GM18867 (cell line): ENCODE measurements around the gene KREMEN2.

Source experiments
- ATAC-seq: cut with Tn5 transposase; IDR thresholded peaks from one replicate; pipeline ENCODE4 v1.9.1; 2021; ENCODE audit warnings: mild to moderate bottlenecking, moderate library complexity; ENCODE audit not compliant: unreplicated experiment

Gene KREMEN2

GRCh38 chr16:2964475-2965336, 631 bp downstream of the KREMEN2 start:
- no peak for ATAC-seq

DNA sequence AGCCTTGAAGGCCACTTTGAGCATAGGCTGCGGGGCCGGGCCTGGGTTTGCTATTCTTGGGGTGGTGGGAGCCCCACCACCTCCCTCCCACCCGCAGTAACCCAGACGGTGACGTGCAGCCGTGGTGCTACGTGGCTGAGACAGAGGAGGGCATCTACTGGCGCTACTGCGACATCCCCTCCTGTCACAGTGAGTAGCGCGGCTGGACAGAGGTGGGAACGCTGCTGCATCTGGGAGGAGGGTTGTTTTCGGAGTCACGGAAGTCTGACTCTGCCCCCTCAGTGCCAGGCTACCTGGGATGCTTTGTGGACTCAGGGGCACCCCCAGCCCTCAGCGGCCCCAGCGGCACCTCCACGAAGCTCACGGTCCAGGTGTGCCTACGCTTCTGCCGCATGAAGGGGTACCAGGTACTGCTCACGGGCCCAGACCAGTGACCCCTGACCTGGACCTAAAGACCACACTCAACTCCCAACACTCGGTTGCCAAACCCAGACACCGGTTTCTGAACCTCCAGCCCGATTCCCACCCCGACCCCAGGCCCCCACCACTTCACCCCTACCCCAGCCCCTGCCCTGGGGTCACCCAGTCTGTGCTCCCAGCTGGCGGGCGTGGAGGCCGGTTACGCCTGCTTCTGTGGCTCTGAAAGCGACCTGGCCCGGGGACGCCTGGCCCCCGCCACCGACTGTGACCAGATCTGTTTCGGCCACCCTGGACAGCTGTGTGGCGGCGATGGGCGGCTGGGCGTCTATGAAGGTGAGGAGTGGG, 2.1 kb downstream of the KREMEN2 start:
- no peak for ATAC-seq

GRCh38 chr16:2966808-2967191, 2.7 kb downstream of the KREMEN2 start:
- no peak for ATAC-seq

DNA sequence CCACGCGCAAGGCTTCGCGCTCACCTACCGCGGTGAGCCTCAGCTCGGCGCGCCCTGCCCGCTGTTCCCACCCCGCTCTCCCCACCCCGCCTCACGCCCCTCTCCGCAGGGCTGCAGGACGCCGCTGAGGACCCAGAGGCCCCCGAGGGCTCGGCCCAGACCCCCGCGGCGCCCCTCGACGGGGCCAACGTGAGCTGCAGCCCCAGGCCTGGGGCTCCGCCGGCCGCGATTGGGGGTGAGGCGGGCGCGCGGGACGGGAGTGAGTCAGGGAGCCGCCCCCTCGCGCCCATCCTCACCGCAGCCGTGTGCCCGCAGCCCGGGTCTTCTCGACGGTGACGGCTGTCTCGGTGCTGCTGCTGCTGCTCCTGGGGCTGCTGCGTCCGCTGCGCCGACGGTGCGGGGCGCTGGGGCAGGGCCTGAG, 3.1 kb downstream of the KREMEN2 start:
- ATAC-seq = no peak

GRCh38 chr16:2967721-2968161, 3.7 kb downstream of the KREMEN2 start:
- no peak for ATAC-seq

- no peak for ATAC-seq
Observed at GRCh38 chr16:2968368-2968737, 4.3 kb downstream of the KREMEN2 start.

- ATAC-seq = peak; percentile 66
Observed at GRCh38 chr16:2968738-2969544, 4.9 kb downstream of the KREMEN2 start, which contains the start of gene PAQR4. Gene PAQR4, plus strand, starts transcription at chr16:2969348. Its CDS starts 327 bp downstream, at chr16:2969675.

GRCh38 chr16:2969545-2970521, 5.8 kb downstream of the KREMEN2 start:
- ATAC-seq = peak; percentile 39

GRCh38 chr16:2970563-2970962, 6.5 kb downstream of the KREMEN2 start:
- no peak for ATAC-seq

DNA sequence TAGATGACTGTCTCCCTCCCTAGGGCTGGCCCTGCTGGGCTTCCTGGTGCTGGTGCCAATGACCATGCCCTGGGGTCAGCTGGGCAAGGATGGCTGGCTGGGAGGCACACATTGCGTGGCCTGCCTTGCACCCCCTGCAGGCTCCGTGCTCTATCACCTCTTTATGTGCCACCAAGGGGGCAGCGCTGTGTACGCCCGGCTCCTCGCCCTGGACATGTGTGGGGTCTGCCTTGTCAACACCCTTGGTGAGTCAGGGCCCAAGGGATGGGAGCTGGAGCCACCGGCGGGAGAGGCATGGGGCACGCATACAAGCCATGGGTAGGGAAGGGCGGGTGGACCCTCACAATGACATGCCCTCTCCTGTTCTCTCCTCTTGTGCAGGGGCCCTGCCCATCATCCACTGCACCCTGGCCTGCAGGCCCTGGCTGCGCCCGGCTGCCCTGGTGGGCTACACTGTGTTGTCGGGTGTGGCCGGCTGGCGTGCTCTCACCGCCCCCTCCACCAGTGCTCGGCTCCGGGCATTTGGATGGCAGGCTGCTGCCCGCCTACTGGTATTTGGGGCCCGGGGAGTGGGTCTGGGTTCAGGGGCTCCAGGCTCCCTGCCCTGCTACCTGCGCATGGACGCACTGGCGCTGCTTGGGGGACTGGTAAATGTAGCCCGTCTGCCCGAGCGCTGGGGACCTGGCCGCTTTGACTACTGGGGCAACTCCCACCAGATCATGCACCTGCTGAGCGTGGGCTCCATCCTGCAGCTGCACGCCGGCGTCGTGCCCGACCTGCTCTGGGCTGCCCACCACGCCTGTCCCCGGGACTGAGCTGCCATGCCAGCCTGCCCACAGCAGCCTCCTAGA, 7.3 kb downstream of the KREMEN2 start:
- no peak for ATAC-seq

DNA sequence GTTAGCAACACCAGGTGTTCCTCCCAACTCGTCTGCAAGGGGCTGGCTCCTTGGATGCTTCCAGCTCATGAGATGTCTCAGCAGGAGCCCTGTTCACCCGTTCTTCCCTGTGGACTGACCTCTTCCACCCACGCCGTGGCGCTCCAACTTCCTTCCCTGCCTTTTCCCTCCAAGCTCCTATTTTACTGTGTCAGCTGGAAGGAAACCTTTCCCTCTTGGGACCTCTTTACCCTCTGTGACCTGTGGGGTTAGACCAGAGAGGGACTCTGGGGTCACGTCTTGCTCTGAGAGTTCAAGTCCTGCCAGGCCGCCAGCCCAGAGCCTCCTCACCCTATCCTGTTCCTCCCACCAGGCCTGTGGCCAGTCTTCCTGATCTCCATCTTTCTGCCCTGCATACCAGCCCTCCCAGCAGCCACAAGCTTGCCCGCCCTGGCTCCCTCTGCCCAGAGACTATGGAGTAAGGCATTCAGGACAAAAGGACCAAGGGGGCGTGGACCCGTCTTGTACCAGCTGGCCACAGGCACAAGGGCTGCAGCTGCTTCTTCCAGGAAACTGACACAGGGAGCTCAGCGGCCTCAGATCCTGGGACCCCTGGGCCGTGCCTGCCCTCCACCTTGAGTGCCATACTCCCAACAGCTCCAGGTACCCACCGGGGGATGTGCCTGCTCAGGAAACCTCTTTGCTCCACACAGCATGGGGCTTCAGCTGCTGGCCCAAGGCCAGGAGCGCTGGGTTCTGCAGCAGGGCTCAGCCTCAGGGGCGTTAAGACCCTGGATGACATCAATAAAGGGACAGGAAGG, 8.1 kb downstream of the KREMEN2 start:
- ATAC-seq = no peak

- ATAC-seq = no peak
Observed at GRCh38 chr16:2973093-2973492, 9.0 kb downstream of the KREMEN2 start.

- ATAC-seq = no peak
Observed at GRCh38 chr16:2973605-2974318, 9.7 kb downstream of the KREMEN2 start.

GRCh38 chr16:2974319-2975056, 10.4 kb downstream of the KREMEN2 start:
- ATAC-seq = no peak

- ATAC-seq = no peak
Observed at GRCh38 chr16:2975161-2975795, 11.2 kb downstream of the KREMEN2 start.

- ATAC-seq = no peak
Observed at GRCh38 chr16:2976201-2976600, 12.1 kb downstream of the KREMEN2 start.
